HepG2 (cell line): ENCODE measurements around the gene PLK5. TPM values are rescaled to one million over a fixed set of nuclear protein-coding genes. Genes with fewer than 3 reads are reported as not detected.

Experiments used
- BORCS8-MEF2B ChIP-seq: sonication (generic); formaldehyde crosslinking; IDR thresholded peaks from 2 replicates; pipeline ENCODE4 v1.8.0; 2022; ENCODE audit warnings: mild to moderate bottlenecking, missing genetic modification reagents
- CHD4 ChIP-seq: fragments of 200-600 bp; sonication (generic); IDR thresholded peaks from 2 replicates; pipeline ENCODE4 v1.7.0; 2017; ENCODE audit warnings: mild to moderate bottlenecking, low read length, borderline replicate concordance
- DNMT1 ChIP-seq: sonication (generic); formaldehyde crosslinking; IDR thresholded peaks from 2 replicates; pipeline ENCODE4 v1.5.1; 2020; ENCODE audit warnings: mild to moderate bottlenecking, missing genetic modification reagents
- ELF1 ChIP-seq: sonication (generic); formaldehyde crosslinking; IDR thresholded peaks from 2 replicates; pipeline ENCODE4 v1.4.0; 2020; ENCODE audit warnings: missing genetic modification reagents
- HOMEZ ChIP-seq: IDR thresholded peaks from 2 replicates; pipeline ENCODE4 v1.6.1; 2016; ENCODE audit warnings: low read depth
- IKZF5 ChIP-seq: IDR thresholded peaks from 2 replicates; pipeline ENCODE4 v1.6.1; 2018; ENCODE audit warnings: missing genetic modification reagents, mild to moderate bottlenecking, missing compliant biosample characterization
- MED1 ChIP-seq: sonication (generic); formaldehyde crosslinking; IDR thresholded peaks from 2 replicates; pipeline ENCODE4 v1.4.0; 2020; ENCODE audit warnings: missing genetic modification reagents
- POGK ChIP-seq: sonication (generic); formaldehyde crosslinking; conservative IDR thresholded peaks from 2 replicates; pipeline ENCODE4 v1.8.0; 2022; ENCODE audit warnings: mild to moderate bottlenecking, moderate library complexity, missing genetic modification reagents
- RNF219 ChIP-seq: sonication (generic); formaldehyde crosslinking; IDR thresholded peaks from 2 replicates; pipeline ENCODE4 v1.5.0; 2020; ENCODE audit warnings: mild to moderate bottlenecking, missing genetic modification reagents
- SOX13 ChIP-seq, 3 experiments: fragments of 450-650 bp in 1 of 3; sonication (generic) in 1 of 3; formaldehyde crosslinking in 1 of 3; IDR thresholded peaks in 2 of 3; conservative IDR thresholded peaks in 1 of 3; 2 replicates each; pipeline versions ENCODE4 v1.5.0 to v1.6.1; 2016 to 2020; ENCODE audit warnings: antibody characterized with exemption in 1 of 3, mild to moderate bottlenecking in 1 of 3, missing compliant biosample characterization in 1 of 3, missing genetic modification reagents in 1 of 3, moderate library complexity in 1 of 3
- TFAP4 ChIP-seq: sonication (generic); IDR thresholded peaks from 2 replicates; pipeline ENCODE4 v1.6.1; 2016; ENCODE audit warnings: low read depth, borderline replicate concordance
- ZBTB25 ChIP-seq: IDR thresholded peaks from 2 replicates; pipeline ENCODE4 v1.6.1; 2018; ENCODE audit warnings: missing genetic modification reagents
- ZFY ChIP-seq: sonication (generic); formaldehyde crosslinking; IDR thresholded peaks from 2 replicates; pipeline ENCODE4 v1.4.0; 2020; ENCODE audit warnings: missing genetic modification reagents
- ZNF530 ChIP-seq: sonication (generic); formaldehyde crosslinking; IDR thresholded peaks from 2 replicates; pipeline ENCODE4 v1.5.0; 2020; ENCODE audit warnings: low read depth, mild to moderate bottlenecking, missing genetic modification reagents
- ZNF563 ChIP-seq: sonication (generic); formaldehyde crosslinking; IDR thresholded peaks from 2 replicates; pipeline ENCODE4 v1.8.0; 2022; ENCODE audit warnings: mild to moderate bottlenecking, moderate library complexity, missing genetic modification reagents
- ZNF564 ChIP-seq: sonication (generic); formaldehyde crosslinking; IDR thresholded peaks from 2 replicates; pipeline ENCODE4 v1.8.1; 2023; ENCODE audit warnings: mild to moderate bottlenecking, missing genetic modification reagents
- ZNF670 ChIP-seq: sonication (generic); formaldehyde crosslinking; IDR thresholded peaks from 2 replicates; pipeline ENCODE4 v1.8.0; 2022; ENCODE audit warnings: mild to moderate bottlenecking, missing genetic modification reagents, borderline replicate concordance
- ZNF83 ChIP-seq: sonication (generic); formaldehyde crosslinking; IDR thresholded peaks from 2 replicates; pipeline ENCODE4 v1.4.0; 2020; ENCODE audit warnings: missing genetic modification reagents, mild to moderate bottlenecking, borderline replicate concordance
- polyA plus RNA-seq, 8 experiments: library from polyadenylated mRNA; depleted of rRNA in 3 of 8; stranded (reverse) in 7 of 8; unstranded in 1 of 8; fragments of >200 nt; fragmentation: Illumina TruSeq in 4 of 8; extraction: Trizol in 4 of 8; gene quantifications; 2 replicates each; pipeline versions ENCODE4 v1.2.1 to v1.2.3, GENCODE V29; 2011 to 2016; ENCODE audit warnings: low read depth in 4 of 8, missing spikeins in 1 of 8, mixed read lengths in 1 of 8; ENCODE audit not compliant: insufficient read depth in 1 of 8
- total RNA-seq, 5 experiments: library from RNA; depleted of rRNA; stranded (reverse); fragments of >200 nt; fragmentation: Illumina TruSeq; extraction: Trizol; gene quantifications; 2 replicates each; pipeline ENCODE4 v1.2.3, GENCODE V29; 2016; ENCODE audit warnings: low read depth in 1 of 5

The PLK5 gene
- total and polyA plus RNA-seq, 2 of the 13 experiments (the other 11 are each of a cell fraction or from before 2014, with no cell fraction given) = not detected

- TF ChIP-seq BORCS8-MEF2B = peak; percentile 60
- no peak for TF ChIP-seq ZNF530 (CRISPR knock-in tag)
- no peak for TF ChIP-seq RNF219 (CRISPR knock-in tag)
- 0 out of 2 replicates have a peak, but pooled peaks have one; percentile 2 for TF ChIP-seq TFAP4
- TF ChIP-seq POGK = peak; percentile 63
- TF ChIP-seq MED1 = peak; percentile 60; the same call in 1 of the 2 replicates
- TF ChIP-seq ELF1 (CRISPR knock-in tag) = peak; percentile 92
- TF ChIP-seq ZNF670 = peak; percentile 85
- peak; percentile 81; the same call in 1 of the 2 replicates for TF ChIP-seq IKZF5
- TF ChIP-seq SOX13 (IDR thresholded peaks at IDR 0.05) = no peak
- peak in 1 of 2 experiments; percentile 42; a peak in 2 of 4 replicates for TF ChIP-seq SOX13 (CRISPR knock-in tag; conservative IDR thresholded peaks at IDR 0.05 in 1 of 2, IDR thresholded peaks at IDR 0.05 in 1 of 2)
- TF ChIP-seq ZBTB25 (CRISPR knock-in tag) = peak; percentile 87
- TF ChIP-seq HOMEZ (CRISPR knock-in tag) = no peak
- 0 out of 2 replicates have a peak, but pooled peaks have one; percentile 29 for TF ChIP-seq ZNF564 (CRISPR knock-in tag)
- TF ChIP-seq ZFY (CRISPR knock-in tag) = peak; percentile 53
- TF ChIP-seq CHD4 = peak; percentile 79; the same call in 1 of the 2 replicates
- TF ChIP-seq DNMT1 (CRISPR knock-in tag) = peak; percentile 49; the same call in 1 of the 2 replicates
- 0 out of 2 replicates have a peak, but pooled peaks have one; percentile 36 for TF ChIP-seq ZNF83 (CRISPR knock-in tag)
- peak; percentile 76; the same call in 1 of the 2 replicates for TF ChIP-seq ZNF563 (CRISPR knock-in tag)
Measured at GRCh38 chr19:1478934-1479707, 44.8 kb upstream of the PLK5 start, which contains the start of gene C19orf25 (continued).
